Activated CD8-positive, alpha-beta T cell treated with anti-CD3 and anti-CD28 coated beads for 36 hours (primary cell): ENCODE data around the gene RSRC1. TPM values are rescaled to one million over a fixed set of nuclear protein-coding genes. Genes with fewer than 3 reads are reported as not detected.

ENCODE experiments used
- ATAC-seq: fragments of 200-7000 bp; cut with Tn5 transposase; one replicate; pipeline ENCODE4 v1.10.0; 2021; ENCODE audit warnings: mild to moderate bottlenecking, moderate library complexity
- CTCF ChIA-PET: fragments of 350-600 bp; sonication (Branson Sonifier 250); formaldehyde crosslinking; loops from one replicate; lab custom pipeline; 2021; ENCODE audit warnings: antibody characterized with exemption; lab: Charles Lee
- POLR2A ChIA-PET: fragments of 350-600 bp; sonication (Branson Sonifier 250); formaldehyde crosslinking; loops from one replicate; lab custom pipeline; 2021; ENCODE audit warnings: antibody characterized with exemption; lab: Charles Lee
- DNase-seq: peaks from one replicate; pipeline ENCODE4 v3.0.0-alpha.2; 2020
- H3K27ac Mint-ChIP-seq: one replicate; pipeline ENCODE4 v1.8.0; 2021; ENCODE audit warnings: mild to moderate bottlenecking, mixed read lengths
- H3K27me3 Mint-ChIP-seq: one replicate; pipeline ENCODE4 v1.8.0; 2021; ENCODE audit warnings: mixed read lengths
- H3K36me3 Mint-ChIP-seq: one replicate; pipeline ENCODE4 v1.8.0; 2021; ENCODE audit warnings: low read depth, mixed read lengths
- H3K4me1 Mint-ChIP-seq: one replicate; pipeline ENCODE4 v1.8.0; 2021; ENCODE audit warnings: low read depth, mixed read lengths
- H3K4me3 Mint-ChIP-seq: one replicate; pipeline ENCODE4 v1.8.0; 2021; ENCODE audit warnings: mild to moderate bottlenecking, moderate library complexity, mixed read lengths
- H3K9me3 Mint-ChIP-seq: one replicate; pipeline ENCODE4 v1.8.0; 2021; ENCODE audit warnings: mixed read lengths
- CTCF ChIP-seq: fragments of 200-600 bp; IDR thresholded peaks from one replicate; pipeline ENCODE4 v1.8.0; 2022; ENCODE audit warnings: antibody characterized with exemption, mild to moderate bottlenecking
- intact Hi-C: fragments of 100-400 bp; cut with micrococcal nuclease; formaldehyde crosslinking; loops from one replicate; pipeline ENCODE4 v1.10.0; 2022
- total RNA-seq, 2 experiments: library from RNA; stranded (reverse); gene quantifications; one replicate each; pipeline ENCODE4 v1.2.3, GENCODE V29; 2021

The RSRC1 gene
- total RNA-seq, 2 experiments from 2014 or later: 37.9 to 44.7 TPM

- DNase-seq (peak; percentile 12), ATAC-seq (no peak)
- Mint-ChIP-seq H3K27me3 (peaks cover 67% of the 10 kb centered on the region), H3K4me1 (peaks cover 48% of the 10 kb centered on the region), H3K27ac (no peak overlapping the region), H3K36me3 (peaks cover 1% of the 10 kb centered on the region), H3K4me3 (peak overlapping the region; percentile 70), H3K9me3 (no peaks in the 10 kb centered on the region)
- CTCF ChIA-PET: no interaction called here
- POLR2A ChIA-PET: no interaction called here
- intact Hi-C loops: loop anchor here (10.0 kb wide), 2 partner anchors 209 to 329 kb away; no protein-coding TSS in a partner anchor
- no peak for TF ChIP-seq CTCF
Observed at GRCh38 chr3:158105710-158106253, 4.1 kb upstream of the RSRC1 start.

GRCh38 chr3:158106766-158107471 is 3.0 kb upstream of the RSRC1 start:
- Mint-ChIP-seq H3K27ac (no peak overlapping the region), H3K36me3 (peaks cover 1% of the 10 kb centered on the region), H3K4me1 (peaks cover 59% of the 10 kb centered on the region), H3K4me3 (peak overlapping the region; percentile 65), H3K27me3 (peaks cover 62% of the 10 kb centered on the region), H3K9me3 (no peaks in the 10 kb centered on the region)
- POLR2A ChIA-PET: interaction anchor here (1.0 to 1.2 kb wide), 2 partner anchors 10 to 13 kb away, joined by 3 read pairs; no protein-coding TSS in a partner anchor
- ATAC-seq (no peak), DNase-seq (peak; percentile 21)
- CTCF ChIA-PET: interaction anchor here (0.9 to 2.7 kb wide), 4 partner anchors 9 to 538 kb away, joined by 3 to 10 read pairs (median 4); partner anchors contain the start of gene GFM1
- TF ChIP-seq CTCF: no peak
- intact Hi-C loops: loop anchor here (10.0 kb wide), 2 partner anchors 208 to 328 kb away; no protein-coding TSS in a partner anchor

- ChIA-PET CTCF (interaction anchor here (1.1 to 2.7 kb wide), 4 partner anchors 8 to 537 kb away, joined by 3 to 10 read pairs (median 6); partner anchors contain the start of gene GFM1), POLR2A (interaction anchor here (1.2 kb wide), 1 partner anchor 11 kb away, joined by 3 read pairs; no protein-coding TSS in a partner anchor)
- ATAC-seq (no peak), DNase-seq (no peak)
- Mint-ChIP-seq H3K4me1 (peaks cover 64% of the 10 kb centered on the region), H3K27ac (no peak overlapping the region), H3K36me3 (peaks cover 5% of the 10 kb centered on the region), H3K4me3 (peak overlapping the region; percentile 65), H3K27me3 (peaks cover 53% of the 10 kb centered on the region), H3K9me3 (peaks cover 3% of the 10 kb centered on the region)
- intact Hi-C loops: loop anchor here (10.0 kb wide), 2 partner anchors 207 to 327 kb away; no protein-coding TSS in a partner anchor
- no peak for TF ChIP-seq CTCF
Observed at GRCh38 chr3:158107605-158108444, 2.1 kb upstream of the RSRC1 start.

- H3K36me3 Mint-ChIP-seq: peaks cover 12% of the 10 kb centered on the region
- H3K9me3 Mint-ChIP-seq: peaks cover 5% of the 10 kb centered on the region
- H3K27ac Mint-ChIP-seq: no peak overlapping the region
- ChIA-PET CTCF (interaction anchor here (1.9 to 2.7 kb wide), 3 partner anchors 9 to 536 kb away, joined by 5 to 10 read pairs (median 7); partner anchors contain the start of gene GFM1), POLR2A (no interaction called here)
- ATAC-seq (no peak), DNase-seq (no peak)
- TF ChIP-seq CTCF: no peak
- peak overlapping the region; percentile 98 for H3K4me3 Mint-ChIP-seq
- peaks cover 47% of the 10 kb centered on the region for H3K27me3 Mint-ChIP-seq
- intact Hi-C loops: loop anchor here (10.0 kb wide), 2 partner anchors 206 to 326 kb away; no protein-coding TSS in a partner anchor
- H3K4me1 Mint-ChIP-seq: peaks cover 63% of the 10 kb centered on the region
Observed at GRCh38 chr3:158108445-158108985, 1.4 kb upstream of the RSRC1 start.
